22Rv1 (cell line): ENCODE results near the gene IZUMO1.

ENCODE experiments used
- ZFX ChIP-seq: fragments of 450-650 bp; IDR thresholded peaks from 2 replicates; pipeline ENCODE4 v1.6.1; 2017; ENCODE audit warnings: antibody characterized with exemption, borderline replicate concordance
- TF ChIP-seq, protein P1 (sequence below): fragments of 450-650 bp; IDR thresholded peaks from 2 replicates; pipeline ENCODE4 v1.5.1; 2017; ENCODE audit warnings: mild to moderate bottlenecking

DNA sequence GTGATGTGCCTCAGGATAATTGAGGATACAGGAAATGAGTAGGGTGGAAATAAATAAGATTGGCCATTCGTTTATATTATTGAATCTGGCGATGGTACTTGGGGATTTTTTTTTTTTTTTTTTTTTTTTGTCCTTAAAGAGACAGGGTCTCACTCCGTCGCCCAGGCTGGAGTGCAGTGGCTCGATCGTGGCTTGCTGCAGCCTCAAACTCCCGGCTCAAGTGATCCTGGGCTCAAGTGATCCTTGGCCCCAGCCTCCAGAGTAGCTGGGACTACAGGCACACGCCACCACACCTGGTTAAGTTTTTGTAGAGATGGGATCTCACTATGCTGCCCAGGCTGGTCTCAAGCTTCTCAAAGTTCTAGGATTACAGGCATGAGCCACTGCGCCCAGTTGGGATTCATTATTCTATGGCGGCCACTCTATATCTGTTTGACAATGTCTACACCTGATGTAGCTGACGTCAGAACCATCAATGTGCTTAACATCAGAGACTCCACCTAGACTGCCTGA is 24.5 kb downstream of the IZUMO1 start:
- TF ChIP-seq, protein P1, sequence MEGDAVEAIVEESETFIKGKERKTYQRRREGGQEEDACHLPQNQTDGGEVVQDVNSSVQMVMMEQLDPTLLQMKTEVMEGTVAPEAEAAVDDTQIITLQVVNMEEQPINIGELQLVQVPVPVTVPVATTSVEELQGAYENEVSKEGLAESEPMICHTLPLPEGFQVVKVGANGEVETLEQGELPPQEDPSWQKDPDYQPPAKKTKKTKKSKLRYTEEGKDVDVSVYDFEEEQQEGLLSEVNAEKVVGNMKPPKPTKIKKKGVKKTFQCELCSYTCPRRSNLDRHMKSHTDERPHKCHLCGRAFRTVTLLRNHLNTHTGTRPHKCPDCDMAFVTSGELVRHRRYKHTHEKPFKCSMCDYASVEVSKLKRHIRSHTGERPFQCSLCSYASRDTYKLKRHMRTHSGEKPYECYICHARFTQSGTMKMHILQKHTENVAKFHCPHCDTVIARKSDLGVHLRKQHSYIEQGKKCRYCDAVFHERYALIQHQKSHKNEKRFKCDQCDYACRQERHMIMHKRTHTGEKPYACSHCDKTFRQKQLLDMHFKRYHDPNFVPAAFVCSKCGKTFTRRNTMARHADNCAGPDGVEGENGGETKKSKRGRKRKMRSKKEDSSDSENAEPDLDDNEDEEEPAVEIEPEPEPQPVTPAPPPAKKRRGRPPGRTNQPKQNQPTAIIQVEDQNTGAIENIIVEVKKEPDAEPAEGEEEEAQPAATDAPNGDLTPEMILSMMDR, result no peak
- TF ChIP-seq ZFX, result no peak
